Body of pancreas (tissue), 4 donors: ENCODE results near the gene COX6A1.

Source experiments
- CTCF ChIP-seq, 7 experiments: fragments of 450-650 bp in 4 of 7; fragments of 200-600 bp in 3 of 7; sonication (generic) in 3 of 7; IDR thresholded peaks; one replicate each; pipeline ENCODE4 v1.5.1; 2016 to 2019; ENCODE audit warnings: antibody characterized with exemption in 7 of 7
- POLR2A ChIP-seq, 3 donors: fragments of 450-650 bp; IDR thresholded peaks; one replicate each; pipeline ENCODE4 v1.6.1; 2016; ENCODE audit warnings: antibody characterized with exemption in 3 of 3, mild to moderate bottlenecking in 2 of 3

- TF ChIP-seq CTCF (IDR thresholded peaks at IDR 0.05): no peak
- no peak for TF ChIP-seq POLR2A (IDR thresholded peaks at IDR 0.05)
Measured at GRCh38 chr12:120417917-120418580, 19.9 kb upstream of the COX6A1 start.
